ENCODE measurements around the gene CCNL2.
A peak's percentile ranks its signal among the peaks of the same experiment; 100 is the strongest.
"Not testable (repeated sequence)": the region's sequence is repeated elsewhere in the genome, so short reads cannot be mapped to it uniquely, and the experiment has no call there.

The CCNL2 gene

GRCh38 chr1:1376551-1377226 is 22.4 kb downstream of the CCNL2 start:
- Mint-ChIP-seq H3K27me3 (no peaks in the 10 kb centered on the region), H3K36me3 (peaks cover 8% of the 10 kb centered on the region), H3K4me1 (peaks cover 31% of the 10 kb centered on the region), H3K9me3 (no peaks in the 10 kb centered on the region), H3K4me3 (no peak overlapping the region), H3K27ac (peak overlapping the region; percentile 81)
- no peak for ATAC-seq

DNA sequence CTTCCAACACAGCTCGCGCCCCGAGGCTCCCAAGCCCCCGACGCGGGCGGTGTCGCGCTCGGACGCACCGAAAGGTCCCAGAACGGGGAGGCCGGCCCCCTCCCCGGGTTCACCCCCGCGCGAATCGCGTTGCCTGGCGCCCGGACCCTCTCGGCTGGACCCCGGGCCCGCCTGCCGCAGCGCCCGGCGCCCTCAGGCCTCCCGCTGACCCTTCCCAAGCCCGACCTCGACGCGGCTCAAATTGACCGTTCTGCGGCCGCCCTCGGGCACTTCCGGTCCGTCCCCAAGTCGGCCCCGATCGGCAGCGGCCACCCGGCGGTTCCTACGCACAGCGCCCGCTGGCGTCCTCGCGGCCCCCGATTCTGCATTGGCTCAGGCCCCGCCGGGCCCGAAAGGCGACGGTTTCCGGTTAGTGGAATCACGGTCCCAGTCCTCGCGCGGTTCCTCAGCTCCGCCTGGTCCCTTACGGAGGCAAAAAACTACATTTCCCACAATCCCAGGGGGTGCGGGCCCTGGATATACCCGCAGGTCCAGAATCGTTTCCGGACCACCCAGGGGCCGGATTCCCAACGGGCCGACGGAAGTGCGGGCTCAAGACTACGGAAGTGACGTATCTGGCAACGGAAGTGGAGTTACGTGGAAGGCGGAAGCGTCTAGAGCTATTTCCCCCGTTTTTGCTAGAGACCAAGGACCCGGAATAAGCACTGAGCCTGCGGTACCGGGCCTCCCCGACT is 24.0 kb downstream of the CCNL2 start, which contains the start of gene AURKAIP1:
Gene AURKAIP1, minus strand, starts transcription at position 279 of the 734 bp plus-strand sequence. CDS start 451 bp downstream, outside the sequence.
- peak within 1 kb of the TSS; percentile 81 for H3K27ac Mint-ChIP-seq
- peak within 1 kb of the TSS; percentile 83 for H3K4me3 Mint-ChIP-seq
- no peaks in the 10 kb centered on the region for H3K9me3 Mint-ChIP-seq
- H3K4me1 Mint-ChIP-seq, result peaks cover 30% of the 10 kb centered on the region
- H3K27me3 Mint-ChIP-seq, result no peaks in the 10 kb centered on the region
- peak; percentile 97 for ATAC-seq
- H3K36me3 Mint-ChIP-seq, result peaks cover 6% of the 10 kb centered on the region

DNA sequence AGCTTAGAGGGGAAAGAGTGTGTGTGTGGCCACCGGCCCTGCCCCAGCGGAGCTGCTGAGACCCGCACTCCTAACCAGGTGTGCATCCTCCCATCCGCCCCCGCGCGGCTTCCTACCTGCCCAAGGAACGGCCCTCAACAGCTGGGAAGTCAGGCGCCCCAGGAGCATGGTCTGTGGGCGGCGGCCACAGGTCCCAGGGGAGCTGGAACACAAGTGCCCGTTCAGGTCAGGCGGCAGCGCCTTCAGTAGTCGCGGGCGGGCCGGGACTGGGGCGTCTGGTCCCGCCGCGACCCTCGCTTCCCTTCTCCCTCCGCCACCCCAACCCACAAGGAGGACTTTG is 24.6 kb downstream of the CCNL2 start:
- Mint-ChIP-seq H3K27ac (peak overlapping the region; percentile 81), H3K9me3 (no peaks in the 10 kb centered on the region), H3K27me3 (no peaks in the 10 kb centered on the region), H3K4me1 (peaks cover 30% of the 10 kb centered on the region), H3K36me3 (peaks cover 6% of the 10 kb centered on the region), H3K4me3 (peak overlapping the region; percentile 83)
- ATAC-seq, result peak; percentile 1

DNA sequence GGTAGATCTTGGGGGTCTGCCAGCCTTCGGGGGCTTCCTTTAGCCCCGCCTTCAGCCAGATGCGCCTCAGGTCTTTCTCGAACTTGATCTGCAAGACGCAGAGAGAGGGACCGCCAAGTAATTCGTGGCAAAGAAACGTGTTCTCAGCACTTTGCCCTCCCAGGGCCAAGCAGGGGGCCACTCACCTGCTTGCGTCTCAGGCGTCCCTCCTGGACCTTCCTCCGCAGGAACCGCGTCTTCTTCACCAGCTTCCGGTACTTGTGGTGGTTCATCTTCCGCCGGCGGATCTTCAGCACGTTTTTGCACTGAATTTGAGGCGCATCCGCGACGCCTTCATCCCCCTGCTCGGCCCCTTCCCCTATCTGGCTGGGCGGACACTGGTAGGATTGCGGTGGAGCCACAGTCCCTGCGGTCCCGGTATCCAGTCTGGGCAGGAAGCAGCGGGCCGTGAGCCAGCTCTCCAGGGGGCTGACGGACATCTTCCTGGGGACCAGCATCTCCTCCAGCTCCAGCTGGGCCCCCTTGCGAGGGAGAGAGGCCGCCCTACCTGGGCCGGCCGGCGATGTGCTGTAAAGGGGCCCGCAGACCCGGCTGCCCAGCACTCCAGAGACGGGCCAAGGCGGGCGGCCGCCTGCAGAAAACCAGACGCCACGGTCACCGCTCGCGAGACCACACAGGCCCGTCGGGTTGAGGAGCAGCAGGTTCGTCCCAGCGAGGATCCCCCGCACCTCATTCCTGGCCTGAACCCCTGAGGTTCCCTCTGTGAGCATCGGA is 25.1 kb downstream of the CCNL2 start:
- H3K9me3 Mint-ChIP-seq, result no peaks in the 10 kb centered on the region
- peaks cover 6% of the 10 kb centered on the region for H3K36me3 Mint-ChIP-seq
- peak overlapping the region; percentile 81 for H3K27ac Mint-ChIP-seq
- peak overlapping the region; percentile 83 for H3K4me3 Mint-ChIP-seq
- no peaks in the 10 kb centered on the region for H3K27me3 Mint-ChIP-seq
- ATAC-seq, result no peak
- peaks cover 30% of the 10 kb centered on the region for H3K4me1 Mint-ChIP-seq

- Mint-ChIP-seq H3K27ac (no peak overlapping the region), H3K9me3 (no peaks in the 10 kb centered on the region), H3K27me3 (no peaks in the 10 kb centered on the region), H3K4me1 (peaks cover 30% of the 10 kb centered on the region), H3K36me3 (peaks cover 6% of the 10 kb centered on the region), H3K4me3 (peak overlapping the region; percentile 83)
- ATAC-seq, result no peak
Measured at GRCh38 chr1:1373051-1373814, 25.9 kb downstream of the CCNL2 start.

- Mint-ChIP-seq H3K27ac (no peak overlapping the region), H3K4me3 (peak overlapping the region; percentile 41), H3K36me3 (peaks cover 6% of the 10 kb centered on the region), H3K27me3 (no peaks in the 10 kb centered on the region), H3K9me3 (no peaks in the 10 kb centered on the region), H3K4me1 (peaks cover 30% of the 10 kb centered on the region)
- peak; percentile 47 for ATAC-seq
Measured at GRCh38 chr1:1371746-1372711, 27.1 kb downstream of the CCNL2 start.

GRCh38 chr1:1371364-1371745 is 27.8 kb downstream of the CCNL2 start:
- H3K27me3 Mint-ChIP-seq, result no peaks in the 10 kb centered on the region
- peaks cover 25% of the 10 kb centered on the region for H3K4me1 Mint-ChIP-seq
- peaks cover 6% of the 10 kb centered on the region for H3K36me3 Mint-ChIP-seq
- H3K27ac Mint-ChIP-seq, result no peak overlapping the region
- ATAC-seq, result no peak
- H3K9me3 Mint-ChIP-seq, result no peaks in the 10 kb centered on the region
- no peak overlapping the region for H3K4me3 Mint-ChIP-seq

DNA sequence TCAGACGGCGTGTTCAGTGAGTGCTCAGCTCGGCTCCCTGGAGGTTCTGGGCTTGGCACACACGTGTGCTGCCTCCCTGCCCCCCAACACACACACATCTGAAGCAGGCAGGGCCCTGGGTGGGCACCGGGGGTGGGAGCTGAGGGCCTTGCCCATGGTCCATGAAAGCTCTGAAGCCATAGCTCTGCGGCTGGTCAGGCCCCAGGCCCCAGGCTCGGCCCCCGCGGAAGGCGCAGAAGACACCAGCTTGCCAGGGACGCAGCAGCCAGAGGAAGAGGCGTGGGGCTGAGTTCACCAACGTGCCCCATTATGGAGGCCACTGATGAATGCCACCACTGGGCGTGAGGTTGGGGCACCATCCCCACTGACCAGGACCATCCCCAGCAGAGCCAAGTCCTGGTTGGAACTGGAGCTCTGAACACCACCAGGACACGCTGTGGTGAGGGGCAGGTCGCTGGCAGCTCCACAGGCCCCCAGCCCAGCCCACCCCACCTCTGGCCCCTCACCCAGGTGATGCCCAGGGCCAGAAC is 28.3 kb downstream of the CCNL2 start:
- Mint-ChIP-seq H3K27ac (no peak overlapping the region), H3K36me3 (peaks cover 6% of the 10 kb centered on the region), H3K9me3 (no peaks in the 10 kb centered on the region), H3K4me1 (peaks cover 22% of the 10 kb centered on the region), H3K4me3 (no peak overlapping the region), H3K27me3 (no peaks in the 10 kb centered on the region)
- no peak for ATAC-seq

GRCh38 chr1:1370094-1370493 is 29.0 kb downstream of the CCNL2 start:
- not testable (repeated sequence) for H3K27me3 Mint-ChIP-seq, H3K9me3 Mint-ChIP-seq, H3K4me3 Mint-ChIP-seq, H3K27ac Mint-ChIP-seq, ATAC-seq, H3K36me3 Mint-ChIP-seq
- peaks cover 22% of the 10 kb centered on the region for H3K4me1 Mint-ChIP-seq

- no peaks in the 10 kb centered on the region for H3K36me3 Mint-ChIP-seq
- no peak overlapping the region for H3K4me3 Mint-ChIP-seq
- H3K9me3 Mint-ChIP-seq, result no peaks in the 10 kb centered on the region
- no peak overlapping the region for H3K27ac Mint-ChIP-seq
- no peak for ATAC-seq
- peaks cover 5% of the 10 kb centered on the region for H3K4me1 Mint-ChIP-seq
- no peaks in the 10 kb centered on the region for H3K27me3 Mint-ChIP-seq
Measured at GRCh38 chr1:1367315-1367714, 31.8 kb downstream of the CCNL2 start.

GRCh38 chr1:1366699-1367066 is 32.5 kb downstream of the CCNL2 start:
- Mint-ChIP-seq H3K27me3 (no peaks in the 10 kb centered on the region), H3K36me3 (no peaks in the 10 kb centered on the region), H3K27ac (no peak overlapping the region), H3K9me3 (no peaks in the 10 kb centered on the region), H3K4me1 (no peaks in the 10 kb centered on the region), H3K4me3 (no peak overlapping the region)
- ATAC-seq, result no peak

DNA sequence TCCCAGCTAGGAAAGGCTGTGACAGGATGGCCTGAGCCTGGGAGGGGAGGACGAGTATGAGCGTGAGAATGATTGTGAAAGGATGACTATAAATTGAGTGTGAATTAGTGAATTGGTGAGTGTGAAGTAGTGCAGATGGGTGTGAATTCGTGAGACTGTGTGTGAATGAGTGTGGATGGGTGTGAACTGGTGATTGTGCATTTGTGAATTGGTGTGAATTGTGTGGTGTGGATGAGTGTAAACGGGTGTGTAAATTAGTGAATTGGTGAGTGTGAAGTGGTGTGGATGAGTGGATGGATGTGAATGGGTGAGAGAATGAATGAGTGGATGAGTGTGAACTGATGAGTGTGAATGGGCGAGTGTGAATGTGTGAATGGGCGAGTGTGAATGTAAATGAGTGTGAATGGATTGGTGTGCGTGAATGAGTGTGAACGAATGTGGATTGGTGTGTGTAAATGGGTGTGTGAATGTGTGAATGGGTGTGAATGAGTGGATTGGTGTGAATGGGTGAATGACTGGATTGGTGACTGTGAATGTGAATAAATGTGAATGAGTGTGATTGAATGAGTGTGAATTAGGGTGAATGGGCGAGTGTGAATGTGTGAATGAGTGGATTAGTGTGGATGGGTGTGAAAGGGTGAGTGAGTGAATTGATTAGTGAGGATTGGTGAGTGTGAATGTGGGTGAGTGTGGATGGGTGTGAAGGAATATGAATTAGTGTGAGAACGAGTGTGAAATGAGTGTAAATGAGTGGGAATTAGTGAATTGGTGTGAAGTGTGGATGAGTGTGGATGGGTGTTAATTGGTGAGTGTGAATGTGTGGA is 33.0 kb downstream of the CCNL2 start:
- H3K9me3 Mint-ChIP-seq, result no peaks in the 10 kb centered on the region
- H3K27me3 Mint-ChIP-seq, result peaks cover 3% of the 10 kb centered on the region
- ATAC-seq, result no peak
- H3K36me3 Mint-ChIP-seq, result no peaks in the 10 kb centered on the region
- H3K4me1 Mint-ChIP-seq, result no peaks in the 10 kb centered on the region
- H3K27ac Mint-ChIP-seq, result no peak overlapping the region
- H3K4me3 Mint-ChIP-seq, result no peak overlapping the region

GRCh38 chr1:1364266-1364665 is 34.9 kb downstream of the CCNL2 start:
- Mint-ChIP-seq H3K9me3 (no peaks in the 10 kb centered on the region), H3K27me3 (peaks cover 17% of the 10 kb centered on the region), H3K27ac (no peak overlapping the region), H3K36me3 (no peaks in the 10 kb centered on the region), H3K4me1 (peaks cover 7% of the 10 kb centered on the region), H3K4me3 (no peak overlapping the region)
- no peak for ATAC-seq
